GM18907 (cell line): ENCODE measurements around the gene ADAMTS7.
"Not testable (repeated sequence)": the region's sequence is repeated elsewhere in the genome, so short reads cannot be mapped to it uniquely, and the experiment has no call there.

ENCODE experiments used
- ATAC-seq: cut with Tn5 transposase; IDR thresholded peaks from one replicate; pipeline ENCODE4 v1.9.1; 2021; ENCODE audit warnings: mild to moderate bottlenecking, moderate library complexity; ENCODE audit not compliant: unreplicated experiment

The ADAMTS7 gene

DNA sequence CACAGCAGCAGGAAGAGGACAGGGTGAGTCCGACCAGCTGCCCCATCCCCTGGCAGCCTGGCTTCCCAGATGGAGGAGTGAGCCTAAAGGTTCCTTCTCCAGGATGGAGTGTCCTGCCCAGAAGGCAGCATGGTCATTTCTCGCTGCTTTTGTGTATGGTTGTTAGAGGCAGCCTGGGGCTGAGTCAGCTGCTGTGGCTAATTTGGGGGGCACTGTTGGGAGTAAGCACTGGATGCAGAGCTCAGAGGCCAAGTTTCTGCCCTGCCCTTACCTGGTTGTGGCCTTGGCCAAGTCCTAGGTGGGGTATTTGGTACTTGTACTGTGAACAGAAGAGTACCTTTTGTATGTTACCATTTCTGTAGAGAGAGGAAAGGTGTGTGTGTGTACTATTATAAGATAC is 78.6 kb downstream of the ADAMTS7 start:
- ATAC-seq, result no peak

GRCh38 chr15:78730955-78731354 is 80.3 kb downstream of the ADAMTS7 start:
- ATAC-seq, result no peak

DNA sequence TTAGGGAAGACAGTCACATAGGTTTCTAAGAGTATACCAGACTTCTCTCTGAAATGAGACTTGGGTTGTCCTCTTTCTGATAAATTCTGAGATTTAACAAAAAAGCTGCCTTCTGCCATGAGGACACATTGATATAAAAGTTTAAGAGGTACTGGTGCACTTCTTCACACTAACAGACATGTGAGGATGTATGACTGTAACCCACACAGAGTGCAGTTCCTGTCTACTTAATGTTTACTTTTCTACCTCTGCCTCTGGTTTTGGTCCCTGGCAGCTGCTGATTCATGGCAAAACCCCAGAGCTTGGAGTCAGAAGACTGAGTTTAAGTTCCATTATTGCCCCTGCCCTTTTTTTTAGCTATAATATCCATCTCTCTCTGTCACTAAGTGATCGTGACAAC is 82.8 kb downstream of the ADAMTS7 start:
- ATAC-seq, result not testable (repeated sequence)

GRCh38 chr15:78727561-78727960 is 83.7 kb downstream of the ADAMTS7 start:
- ATAC-seq, result no peak

DNA sequence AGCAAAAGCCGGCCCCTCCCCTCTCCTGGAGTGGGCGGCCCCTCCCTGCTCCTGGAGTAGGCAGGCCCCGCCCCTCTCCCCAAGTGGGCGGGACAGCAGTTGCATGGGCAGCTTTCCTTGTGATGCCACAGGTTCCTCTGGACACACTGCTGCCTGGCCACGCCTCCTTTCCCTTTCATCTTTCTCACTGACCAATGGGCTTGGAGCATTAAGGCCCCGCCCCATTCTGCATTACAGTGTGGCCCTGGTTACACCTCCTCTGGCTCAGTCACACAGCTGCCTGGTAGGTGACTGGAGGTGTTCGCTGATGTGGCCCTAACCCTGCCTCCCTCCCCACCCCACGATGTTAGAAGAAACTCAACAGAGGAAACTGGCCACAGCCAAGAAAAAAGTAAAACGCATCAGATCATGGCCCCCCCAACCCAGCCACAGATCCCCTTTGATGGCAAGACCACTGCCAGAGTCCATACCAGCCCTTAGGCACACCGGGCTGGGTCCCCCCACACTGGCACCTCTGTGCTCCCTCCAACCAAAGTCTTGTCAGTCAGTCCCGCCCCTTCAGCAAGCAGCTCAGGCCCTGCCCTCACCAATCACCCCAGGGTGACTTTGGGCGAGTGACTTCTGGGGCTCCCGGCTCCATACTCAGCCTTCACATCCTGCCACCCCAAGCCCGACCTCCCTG is 84.3 kb downstream of the ADAMTS7 start:
- no peak for ATAC-seq

GRCh38 chr15:78719819-78720450 is 91.3 kb downstream of the ADAMTS7 start:
- ATAC-seq, result not testable (repeated sequence)

GRCh38 chr15:78718837-78719236 is 92.4 kb downstream of the ADAMTS7 start:
- no peak for ATAC-seq

DNA sequence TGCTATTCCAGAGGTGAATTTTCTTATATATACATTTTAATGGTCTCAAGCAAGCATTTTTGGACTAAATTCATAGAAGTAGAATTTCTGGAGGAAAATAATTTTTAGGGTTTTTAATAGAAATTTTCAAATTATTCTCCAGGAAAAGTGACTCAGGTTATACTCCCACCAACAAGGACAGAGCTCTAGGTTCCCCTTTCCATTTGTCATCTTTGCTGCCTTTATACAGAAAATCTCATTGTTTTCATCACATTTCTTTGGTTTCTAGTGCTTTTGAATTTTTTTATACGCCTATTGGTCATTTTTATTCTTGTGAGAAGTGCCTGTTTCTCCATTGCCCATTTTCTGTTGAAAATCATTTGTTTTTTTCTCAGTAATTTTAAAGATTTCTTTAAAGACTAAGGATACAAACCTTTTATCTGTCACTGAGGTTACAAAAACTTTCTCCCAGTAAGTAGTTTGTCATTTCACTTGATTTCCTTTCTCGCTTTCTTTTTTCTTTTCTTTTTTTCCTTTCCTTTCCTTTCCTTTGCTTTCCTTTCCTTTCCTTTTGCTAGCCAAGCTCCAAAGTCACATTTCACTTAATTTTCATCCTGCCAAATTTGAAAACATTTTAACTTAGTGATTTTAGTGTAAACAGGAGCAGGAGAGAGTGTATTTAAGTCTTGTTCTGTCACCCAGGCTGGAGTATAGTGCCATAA is 93.2 kb downstream of the ADAMTS7 start:
- no peak for ATAC-seq

- ATAC-seq, result no peak
These were observed 94.6 kb downstream of the ADAMTS7 start for GRCh38 chr15:78716651-78717050.

- no peak for ATAC-seq
These were observed 95.3 kb downstream of the ADAMTS7 start for GRCh38 chr15:78715930-78716329.

GRCh38 chr15:78715434-78715833 is 95.8 kb downstream of the ADAMTS7 start:
- no peak for ATAC-seq

- ATAC-seq, result no peak
These were observed 96.4 kb downstream of the ADAMTS7 start for GRCh38 chr15:78714890-78715289.

DNA sequence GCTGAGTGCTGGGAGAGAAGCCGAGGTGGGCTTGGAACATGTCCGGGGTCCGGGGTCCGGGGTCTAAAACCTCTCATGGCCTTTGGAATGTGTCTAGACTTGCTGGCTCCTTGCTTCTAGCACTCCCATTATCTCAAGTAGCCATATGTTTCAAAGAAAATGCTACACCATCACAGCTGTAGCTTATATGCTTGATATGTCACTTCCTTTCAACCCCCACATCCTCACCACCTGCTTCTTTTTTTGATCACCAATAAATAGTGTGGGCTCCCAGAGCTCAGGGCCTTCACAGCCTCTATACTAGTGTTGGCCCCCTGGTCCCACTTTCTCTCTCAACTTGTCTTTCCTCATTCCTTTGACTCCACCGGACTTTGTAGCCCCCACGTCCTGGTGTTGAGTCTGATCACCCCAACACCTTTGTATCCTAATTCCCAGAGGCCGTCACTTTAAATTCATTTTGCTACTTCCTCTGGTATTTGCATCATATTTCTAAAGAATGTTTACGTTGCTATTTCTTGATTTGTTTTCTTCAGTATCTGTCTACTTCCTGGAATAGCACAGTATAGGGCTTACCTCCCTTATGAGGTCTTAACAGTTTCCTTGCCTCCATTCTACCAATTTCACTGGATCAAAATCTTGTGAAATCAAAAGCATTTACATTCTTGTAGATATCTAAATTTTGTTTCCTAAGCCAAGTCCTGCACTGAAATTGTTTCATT is 98.3 kb downstream of the ADAMTS7 start:
- ATAC-seq, result no peak

DNA sequence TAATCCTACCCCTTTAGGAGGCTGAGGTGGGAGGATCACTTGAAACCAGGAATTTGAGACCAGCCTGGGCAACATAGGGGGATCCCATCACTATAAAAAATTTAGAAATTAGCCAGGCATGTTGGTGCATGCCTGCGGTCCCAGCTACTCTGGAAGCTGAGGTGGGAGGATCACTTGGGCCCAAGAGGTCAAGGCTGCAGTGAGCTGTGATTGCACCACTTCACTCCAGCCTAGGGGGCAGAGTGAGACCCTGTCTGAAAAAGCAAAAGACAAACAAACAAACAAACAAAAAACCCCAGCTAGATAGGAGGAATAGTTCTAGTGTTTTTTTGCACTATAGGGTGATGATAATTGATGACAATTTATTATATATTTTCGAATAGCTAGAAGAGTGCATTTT is 99.6 kb downstream of the ADAMTS7 start:
- ATAC-seq, result no peak

DNA sequence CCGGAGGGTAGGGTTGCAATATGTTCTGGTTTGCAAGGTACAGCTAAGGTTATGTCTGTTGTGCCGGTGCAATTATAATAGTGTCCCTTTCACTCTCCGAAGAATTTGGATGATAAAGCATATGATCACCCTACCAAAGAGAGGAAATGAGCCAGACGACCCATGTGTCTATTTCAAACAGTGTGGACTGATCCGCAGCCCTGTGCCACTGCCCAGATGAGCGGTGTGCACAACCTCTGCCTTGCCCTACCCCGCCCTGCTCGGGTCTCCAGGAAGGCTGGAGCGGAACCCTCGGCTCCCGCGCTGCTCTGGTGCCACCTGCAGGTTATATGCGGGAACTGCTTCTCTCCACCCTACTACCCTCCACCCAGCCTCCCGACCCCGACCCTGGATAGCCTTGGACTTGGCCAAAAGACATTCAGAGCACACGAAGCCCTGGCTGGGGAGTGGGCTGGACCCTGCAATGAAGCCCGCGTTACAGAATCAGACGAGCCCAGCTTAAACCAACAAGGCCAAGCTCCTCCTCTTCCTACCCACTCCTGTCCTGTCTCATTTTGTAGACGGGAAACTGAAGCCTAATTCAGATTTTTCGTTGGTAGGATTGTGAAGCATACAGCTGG is 101.9 kb downstream of the ADAMTS7 start:
- peak; percentile 73 for ATAC-seq
